NOMO-1 treated with DMSO at 0.1 percent for 48 hours (cell line): ENCODE data around the gene RPL10.

ENCODE experiments used
- DNase-seq: peaks from one replicate; lab custom pipeline; 2025; ENCODE audit not compliant: unreplicated experiment; lab: John Stamatoyannopoulos, UW

RPL10 gene

DNA sequence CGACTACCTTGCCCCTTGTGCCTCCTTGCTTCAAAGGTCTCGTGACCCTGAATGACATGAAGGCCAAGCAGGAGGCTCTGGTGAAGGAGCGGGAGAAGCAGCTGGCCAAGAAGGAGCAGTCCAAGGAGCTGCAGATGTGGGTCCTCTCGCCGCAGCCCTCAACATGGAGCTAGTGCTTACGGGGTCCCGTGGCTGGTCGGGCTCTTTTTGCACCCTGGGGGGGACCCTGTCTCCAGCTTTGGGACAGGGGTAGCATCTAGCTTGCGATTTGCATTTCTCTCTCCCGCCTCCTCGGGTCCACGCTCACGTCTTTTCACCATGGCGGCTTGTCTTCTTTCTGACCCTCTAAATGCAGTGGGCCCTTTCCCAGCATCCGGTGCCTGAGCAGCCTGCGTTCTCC lies 47.6 kb downstream of the RPL10 start:
- DNase-seq: no peak

DNA sequence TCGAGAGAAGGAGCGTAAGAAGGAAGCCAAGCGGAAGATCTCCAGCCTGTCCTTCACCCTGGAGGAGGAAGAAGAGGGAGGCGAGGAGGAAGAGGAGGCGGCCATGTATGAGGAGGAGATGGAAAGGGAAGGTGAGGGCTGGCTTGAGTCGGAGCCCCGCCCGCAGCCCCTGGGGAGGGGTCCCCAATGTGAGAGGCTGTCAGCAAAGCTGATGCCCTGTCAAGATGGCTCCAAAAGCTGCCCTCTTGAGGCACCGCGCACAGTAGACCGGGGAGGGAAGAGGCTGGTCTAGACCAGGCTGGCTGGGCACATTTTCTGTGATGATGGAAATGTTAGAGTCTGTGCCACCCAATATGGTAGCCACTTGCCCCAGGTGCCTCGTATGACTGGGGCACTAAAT lies 48.3 kb downstream of the RPL10 start:
- no peak for DNase-seq

DNA sequence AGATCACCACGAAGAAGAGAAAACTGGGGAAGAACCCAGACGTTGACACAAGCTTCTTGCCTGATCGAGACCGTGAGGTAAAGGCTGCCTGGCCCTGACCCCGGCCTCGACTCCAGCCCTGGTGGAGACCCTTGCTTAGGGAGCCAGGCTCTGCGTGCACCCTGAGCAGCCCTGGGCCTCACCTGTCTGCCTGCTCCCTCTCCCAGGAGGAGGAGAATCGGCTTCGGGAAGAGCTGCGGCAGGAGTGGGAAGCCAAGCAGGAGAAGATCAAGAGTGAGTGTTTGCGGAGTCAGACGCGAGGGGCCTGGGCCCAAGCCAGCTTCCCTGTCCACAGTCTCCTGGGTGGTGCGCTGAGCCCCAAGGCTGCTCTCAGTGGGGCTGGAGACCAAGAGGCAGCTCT lies 50.3 kb downstream of the RPL10 start:
- no peak for DNase-seq

DNA sequence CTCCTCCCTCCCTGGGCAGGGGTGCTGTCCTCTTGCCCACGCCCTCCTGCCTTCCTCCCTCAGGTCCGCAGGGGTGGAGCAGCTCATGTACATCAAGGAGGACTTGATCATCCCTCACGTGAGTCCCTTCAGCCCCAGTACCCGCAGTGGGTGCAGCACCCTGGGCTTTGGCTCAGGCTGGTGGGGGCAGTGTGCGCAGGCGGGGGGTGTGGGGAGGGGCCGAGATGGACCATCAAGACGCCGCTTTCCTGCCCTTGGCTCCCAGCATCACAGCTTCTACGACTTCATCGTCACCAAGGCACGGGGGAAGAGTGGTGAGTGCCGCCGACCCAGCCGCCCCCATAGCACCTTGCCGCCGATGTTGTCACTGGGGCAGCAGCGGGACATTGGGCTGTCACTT lies 51.4 kb downstream of the RPL10 start:
- no peak for DNase-seq

DNA sequence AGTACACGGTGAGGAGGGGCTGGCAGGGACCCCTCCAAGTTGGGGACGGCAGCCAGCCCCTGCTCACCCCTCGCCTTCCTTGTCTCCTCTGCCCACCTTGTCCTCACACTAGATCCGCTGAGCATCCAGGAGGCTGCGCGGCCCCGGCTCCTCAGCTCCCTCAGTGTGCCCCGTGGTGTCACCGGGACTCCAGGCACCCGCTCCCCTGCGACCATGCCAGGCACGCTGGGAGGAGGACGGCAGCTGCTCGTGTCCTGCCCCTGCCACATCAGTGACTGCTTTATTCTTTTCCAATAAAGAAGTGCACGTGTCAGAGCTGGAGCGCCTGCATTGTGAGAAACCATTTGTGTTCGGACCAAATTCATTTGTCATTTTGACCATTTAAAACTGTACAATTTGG lies 52.1 kb downstream of the RPL10 start:
- no peak for DNase-seq
